SU-DHL-6 (cell line): Measurements from ENCODE around the gene WFDC6.

Source experiments
- CTCF ChIP-seq: fragments of 200-600 bp; sonication (generic); IDR thresholded peaks from one replicate; pipeline ENCODE4 v1.5.1; 2017; ENCODE audit warnings: antibody characterized with exemption, mild to moderate bottlenecking, low read length, moderate library complexity; ENCODE audit not compliant: insufficient read depth, poor library complexity, severe bottlenecking
- EZH2phosphoT487 ChIP-seq: fragments of 200-600 bp; sonication (generic), shearing (Covaris generic); conservative IDR thresholded peaks from 2 replicates; pipeline ENCODE4 v1.6.1; 2018; ENCODE audit warnings: mild to moderate bottlenecking, antibody characterized with exemption, low read length, moderate library complexity, mixed read lengths

- TF ChIP-seq CTCF (no peak), EZH2phosphoT487 (no peak)
These were observed 35.9 kb downstream of the WFDC6 start for GRCh38 chr20:45503403-45503802.
